DMS153 (cell line): ENCODE data around the gene EML6.
"Not testable (repeated sequence)": the region's sequence is repeated elsewhere in the genome, so short reads cannot be mapped to it uniquely, and the experiment has no call there.

ENCODE experiments used
- DNase-seq: peaks from one replicate; lab custom pipeline; 2025; lab: John Stamatoyannopoulos, UW

The EML6 gene

GRCh38 chr2:54805255-54805654 is 81.8 kb downstream of the EML6 start:
- DNase-seq = no peak

- DNase-seq = no peak
Measured at GRCh38 chr2:54806975-54807374, 83.5 kb downstream of the EML6 start.

GRCh38 chr2:54808661-54809060 is 85.2 kb downstream of the EML6 start:
- DNase-seq = no peak

GRCh38 chr2:54809819-54810218 is 86.4 kb downstream of the EML6 start:
- no peak for DNase-seq

GRCh38 chr2:54810246-54810645 is 86.8 kb downstream of the EML6 start:
- no peak for DNase-seq

- DNase-seq = no peak
Measured at GRCh38 chr2:54813584-54813983, 90.1 kb downstream of the EML6 start.

GRCh38 chr2:54814389-54815147 is 91.1 kb downstream of the EML6 start:
- no peak for DNase-seq

GRCh38 chr2:54815148-54815539 is 91.7 kb downstream of the EML6 start:
- no peak for DNase-seq

- no peak for DNase-seq
Measured at GRCh38 chr2:54818226-54818625, 94.8 kb downstream of the EML6 start.

- no peak for DNase-seq
Measured at GRCh38 chr2:54820558-54820957, 97.1 kb downstream of the EML6 start.

GRCh38 chr2:54824567-54824966 is 101.1 kb downstream of the EML6 start:
- no peak for DNase-seq

GRCh38 chr2:54830546-54830945 is 107.1 kb downstream of the EML6 start:
- no peak for DNase-seq

GRCh38 chr2:54831480-54831879 is 108.0 kb downstream of the EML6 start:
- no peak for DNase-seq

GRCh38 chr2:54834721-54835120 is 111.3 kb downstream of the EML6 start:
- DNase-seq = no peak

GRCh38 chr2:54836477-54836876 is 113.0 kb downstream of the EML6 start:
- no peak for DNase-seq

GRCh38 chr2:54838585-54839035 is 115.1 kb downstream of the EML6 start:
- peak; percentile 33 for DNase-seq

GRCh38 chr2:54839461-54840255 is 116.2 kb downstream of the EML6 start:
- DNase-seq = no peak

- no peak for DNase-seq
Measured at GRCh38 chr2:54840559-54841468, 117.4 kb downstream of the EML6 start.

- DNase-seq = not testable (repeated sequence)
Measured at GRCh38 chr2:54841500-54841899, 118.0 kb downstream of the EML6 start.

- DNase-seq = no peak
Measured at GRCh38 chr2:54845094-54845493, 121.6 kb downstream of the EML6 start.

GRCh38 chr2:54845514-54845913 is 122.1 kb downstream of the EML6 start:
- DNase-seq = no peak
